Astrocyte of the spinal cord (primary cell): ENCODE results near the gene SCNN1G.

ENCODE experiments used
- DNase-seq: peaks from one replicate; pipeline ENCODE4 v3.0.0; 2011; ENCODE audit warnings: low read depth, low spot score
- H3K4me3 ChIP-seq: 2 replicates; pipeline ENCODE4 v1.5.1; 2011; ENCODE audit warnings: low read depth, mild to moderate bottlenecking, low read length, moderate library complexity
- in situ Hi-C: cut with HindIII; loops from 2 replicates; pipeline ENCODE4 v1.10.0; 2017; ENCODE audit warnings: low sequenced_read_pairs
- TF ChIP-seq, protein P1 (sequence below): IDR thresholded peaks from 2 replicates; pipeline ENCODE4 v1.5.1; 2012; ENCODE audit warnings: low read depth, mild to moderate bottlenecking, low read length, inconsistent platforms

SCNN1G gene

DNA sequence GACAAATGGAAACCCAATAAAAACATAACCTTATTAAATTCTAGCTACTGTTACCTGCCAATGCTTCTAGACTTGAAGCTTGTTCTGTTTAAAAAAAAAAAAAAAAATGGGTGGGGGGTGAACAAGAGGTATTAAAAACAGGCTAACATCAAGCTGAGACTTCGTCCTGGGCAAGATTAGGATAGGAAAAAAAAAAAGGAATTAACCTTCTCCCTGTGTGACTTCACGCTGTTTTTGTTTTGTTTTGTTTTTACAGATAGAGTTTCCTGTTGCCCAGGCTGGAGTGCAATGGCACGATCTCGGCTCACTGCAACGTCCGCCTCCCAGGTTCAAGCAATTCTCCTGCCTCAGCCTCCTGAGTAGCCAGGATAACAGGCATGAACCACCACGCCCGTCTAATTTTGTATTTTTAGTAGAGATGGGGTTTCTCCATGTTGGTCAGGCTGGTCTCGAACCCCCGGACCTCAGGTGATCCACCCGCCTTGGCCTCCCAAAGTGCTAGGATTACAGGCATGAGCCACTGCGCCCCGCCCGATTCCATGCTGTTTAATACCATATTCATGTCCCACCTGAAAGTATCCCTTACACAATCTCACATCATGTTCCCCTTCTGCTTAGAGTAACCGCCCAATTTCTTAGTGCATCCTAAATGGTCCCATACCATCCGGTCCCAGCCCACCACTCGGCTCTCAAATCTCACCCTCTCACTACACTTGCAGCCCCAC, 35.5 kb upstream of the SCNN1G start:
- in situ Hi-C loops = no loop called here
- TF ChIP-seq, protein P1, sequence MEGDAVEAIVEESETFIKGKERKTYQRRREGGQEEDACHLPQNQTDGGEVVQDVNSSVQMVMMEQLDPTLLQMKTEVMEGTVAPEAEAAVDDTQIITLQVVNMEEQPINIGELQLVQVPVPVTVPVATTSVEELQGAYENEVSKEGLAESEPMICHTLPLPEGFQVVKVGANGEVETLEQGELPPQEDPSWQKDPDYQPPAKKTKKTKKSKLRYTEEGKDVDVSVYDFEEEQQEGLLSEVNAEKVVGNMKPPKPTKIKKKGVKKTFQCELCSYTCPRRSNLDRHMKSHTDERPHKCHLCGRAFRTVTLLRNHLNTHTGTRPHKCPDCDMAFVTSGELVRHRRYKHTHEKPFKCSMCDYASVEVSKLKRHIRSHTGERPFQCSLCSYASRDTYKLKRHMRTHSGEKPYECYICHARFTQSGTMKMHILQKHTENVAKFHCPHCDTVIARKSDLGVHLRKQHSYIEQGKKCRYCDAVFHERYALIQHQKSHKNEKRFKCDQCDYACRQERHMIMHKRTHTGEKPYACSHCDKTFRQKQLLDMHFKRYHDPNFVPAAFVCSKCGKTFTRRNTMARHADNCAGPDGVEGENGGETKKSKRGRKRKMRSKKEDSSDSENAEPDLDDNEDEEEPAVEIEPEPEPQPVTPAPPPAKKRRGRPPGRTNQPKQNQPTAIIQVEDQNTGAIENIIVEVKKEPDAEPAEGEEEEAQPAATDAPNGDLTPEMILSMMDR = no peak
- peak overlapping the region; percentile 15 for H3K4me3 ChIP-seq
- DNase-seq = peak; percentile 17

DNA sequence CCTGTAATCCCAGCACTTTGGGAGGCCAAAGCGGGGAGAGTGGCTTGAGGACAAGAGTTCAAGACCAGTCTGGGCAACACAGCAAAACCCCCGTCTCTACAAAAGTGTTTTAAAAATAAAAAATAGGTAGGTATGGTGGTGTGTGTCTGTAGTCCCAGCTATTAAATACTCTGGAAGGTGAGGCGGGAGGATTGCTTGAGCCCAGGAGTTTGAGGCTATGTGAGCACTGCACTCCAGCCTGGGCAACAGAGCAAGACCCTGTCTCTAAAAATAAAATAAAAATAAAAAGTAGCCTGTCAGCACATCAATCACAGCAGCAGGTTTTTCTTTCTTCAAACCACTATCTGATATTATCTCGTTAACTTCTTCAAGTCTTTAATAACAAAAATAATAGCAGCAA, 34.9 kb upstream of the SCNN1G start:
- in situ Hi-C loops = no loop called here
- DNase-seq = no peak
- TF ChIP-seq, protein P1 = no peak
- peak overlapping the region; percentile 55 for H3K4me3 ChIP-seq

DNA sequence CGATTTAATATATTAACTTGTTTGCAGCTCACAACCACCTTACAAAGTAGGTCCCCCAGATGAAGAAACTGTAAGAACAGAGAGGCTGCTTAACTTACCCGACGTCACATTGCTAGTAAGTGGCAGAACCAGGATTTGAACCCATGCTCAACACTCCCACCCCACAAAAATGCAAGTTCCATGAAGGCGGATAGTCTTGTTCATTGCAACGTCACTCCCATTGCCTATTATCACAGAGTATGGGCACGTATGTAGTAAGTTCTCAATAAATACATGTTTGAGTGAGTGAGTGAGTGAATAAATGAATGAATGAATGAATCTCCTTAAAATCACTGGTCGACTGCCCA, 34.4 kb upstream of the SCNN1G start:
- peak overlapping the region; percentile 55 for H3K4me3 ChIP-seq
- TF ChIP-seq, protein P1 = no peak
- no peak for DNase-seq
- in situ Hi-C loops = no loop called here

DNA sequence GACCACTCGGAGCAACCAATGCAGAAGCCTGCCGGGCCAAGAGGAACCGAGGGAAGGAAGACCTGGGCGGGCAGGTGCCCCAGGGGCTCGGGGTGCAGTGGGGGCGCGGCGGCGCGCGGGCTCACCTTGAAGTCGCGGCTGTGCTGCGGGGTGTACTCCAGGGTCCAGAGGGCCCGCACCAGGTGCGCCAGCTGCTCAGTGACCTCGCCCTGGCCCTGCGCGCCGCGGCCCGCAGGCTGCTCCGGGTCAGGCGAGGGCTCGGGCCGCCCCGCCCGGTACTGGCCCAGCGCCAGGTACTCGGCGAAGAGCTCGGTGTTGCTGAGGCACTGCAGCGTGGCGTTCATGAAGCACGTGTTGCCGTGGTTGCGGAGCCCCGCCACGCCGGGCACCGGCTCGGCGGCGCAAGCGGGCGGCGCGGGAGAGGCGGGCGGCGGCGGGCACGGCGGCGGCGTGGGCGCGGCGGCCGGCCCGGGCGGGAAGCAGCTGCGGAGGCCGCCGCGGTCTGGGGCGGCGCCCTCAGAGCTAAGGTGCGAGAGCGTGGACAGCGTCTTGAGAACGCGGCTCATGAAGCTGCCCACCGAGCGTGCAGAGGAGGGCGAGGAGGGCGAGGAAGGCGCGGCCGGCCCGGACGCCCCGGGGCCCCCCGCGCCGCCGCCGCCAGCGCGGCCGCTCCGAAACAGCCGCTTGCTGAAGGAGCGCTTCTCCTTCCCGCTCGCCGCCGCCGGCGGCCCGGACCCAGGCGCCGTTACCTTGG, 33.9 kb upstream of the SCNN1G start:
- peak; percentile 29 for DNase-seq
- peak overlapping the region; percentile 55 for H3K4me3 ChIP-seq
- in situ Hi-C loops = no loop called here
- TF ChIP-seq, protein P1 = no peak

DNA sequence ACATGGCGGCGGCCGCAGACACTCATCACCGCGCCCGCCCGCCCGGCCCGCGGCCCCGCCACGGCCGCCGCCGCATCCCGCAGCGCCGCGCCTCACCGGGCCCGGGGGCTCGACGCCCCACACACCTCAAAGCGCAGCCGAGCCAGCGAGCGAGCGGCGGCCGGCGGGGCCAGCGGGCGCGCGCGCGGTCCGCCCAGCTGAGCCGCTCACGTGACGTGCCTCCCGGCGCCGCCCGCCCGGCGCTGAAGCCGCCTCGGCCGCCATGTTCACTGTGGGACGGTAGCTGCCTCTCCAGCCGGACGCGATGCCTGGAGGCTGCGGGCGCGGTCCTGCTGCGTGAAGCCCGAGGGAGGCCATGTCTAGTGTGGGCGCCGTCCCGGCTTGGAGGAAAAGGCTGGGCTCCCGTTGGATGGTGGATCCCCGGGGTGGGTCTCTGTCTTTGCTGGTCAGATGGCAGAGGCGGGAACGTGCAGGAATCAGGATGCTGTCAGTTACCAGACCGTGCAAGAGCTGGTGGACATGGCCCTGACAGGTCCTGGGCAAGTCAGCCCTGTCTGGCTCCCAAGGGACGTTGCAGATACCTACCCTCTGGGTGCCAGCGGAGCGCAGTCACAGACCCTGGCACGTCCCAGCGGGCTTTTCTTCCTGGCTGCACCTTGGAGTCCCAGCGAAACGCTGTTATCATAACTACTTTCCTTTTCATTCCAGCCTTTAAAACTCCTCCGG, 33.1 kb upstream of the SCNN1G start, which contains the start of gene USP31:
USP31 (minus strand) TSS at position 186 of the 726 bp plus-strand sequence; CDS start at position 4, 182 bp downstream.
- TF ChIP-seq, protein P1 = no peak
- H3K4me3 ChIP-seq = peak within 1 kb of the TSS; percentile 55
- DNase-seq = peak; percentile 97
- in situ Hi-C loops = no loop called here

DNA sequence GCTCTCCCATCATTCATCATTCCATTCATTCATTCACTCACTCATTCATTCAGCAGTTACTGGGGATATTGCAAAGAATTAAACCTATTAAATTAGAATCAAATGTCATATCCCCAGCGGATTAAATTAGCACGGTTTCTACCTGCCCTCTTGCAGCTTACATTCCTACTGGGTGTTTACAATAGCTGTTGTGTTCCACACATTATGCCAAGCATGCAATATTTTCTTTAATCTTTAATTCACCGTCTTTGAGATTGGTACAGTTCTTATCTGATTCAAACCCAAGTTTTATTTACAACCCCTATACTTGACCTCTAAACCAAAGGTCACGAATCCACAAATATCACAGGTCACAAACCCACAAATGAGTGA, 32.6 kb upstream of the SCNN1G start:
- no peak for DNase-seq
- TF ChIP-seq, protein P1 = no peak
- in situ Hi-C loops = no loop called here
- peak overlapping the region; percentile 55 for H3K4me3 ChIP-seq
